ENCODE measurements around the gene TENM4. TPM values are rescaled to one million over a fixed set of nuclear protein-coding genes. Genes with fewer than 3 reads are reported as not detected.
A peak's percentile ranks its signal among the peaks of the same experiment; 100 is the strongest.

TENM4 gene
- total RNA-seq, 1 donor from 2014 or later, result 117 TPM

- Mint-ChIP-seq H3K36me3 (ENCODE audit: insufficient read depth) (no peaks in the 10 kb centered on the region), H3K4me1 (ENCODE audit: low read depth) (no peaks in the 10 kb centered on the region), H3K4me3 (ENCODE audit: low read depth) (no peak overlapping the region), H3K27ac (no peak overlapping the region), H3K9me3 (ENCODE audit: low read depth) (peaks cover 6% of the 10 kb centered on the region), H3K27me3 (peaks cover 11% of the 10 kb centered on the region)
- TF ChIP-seq CTCF (IDR thresholded peaks at IDR 0.05; ENCODE audit: unreplicated experiment), result no peak
- no peak for DNase-seq (ENCODE audit: low spot score, unreplicated experiment)
Observed at GRCh38 chr11:79449040-79449439, 8.2 kb upstream of the TENM4 start.

- H3K27ac Mint-ChIP-seq, result no peak overlapping the region
- H3K36me3 Mint-ChIP-seq (ENCODE audit: insufficient read depth), result no peaks in the 10 kb centered on the region
- TF ChIP-seq CTCF (IDR thresholded peaks at IDR 0.05; ENCODE audit: unreplicated experiment), result no peak
- H3K27me3 Mint-ChIP-seq, result peaks cover 19% of the 10 kb centered on the region
- no peak overlapping the region for H3K4me3 Mint-ChIP-seq (ENCODE audit: low read depth)
- DNase-seq (ENCODE audit: low spot score, unreplicated experiment), result no peak
- no peaks in the 10 kb centered on the region for H3K4me1 Mint-ChIP-seq (ENCODE audit: low read depth)
- peaks cover 6% of the 10 kb centered on the region for H3K9me3 Mint-ChIP-seq (ENCODE audit: low read depth)
Observed at GRCh38 chr11:79447038-79447786, 6.4 kb upstream of the TENM4 start.

- TF ChIP-seq CTCF (IDR thresholded peaks at IDR 0.05; ENCODE audit: unreplicated experiment), result no peak
- no peak for DNase-seq (ENCODE audit: low spot score, unreplicated experiment)
- Mint-ChIP-seq H3K9me3 (ENCODE audit: low read depth) (no peaks in the 10 kb centered on the region), H3K27ac (no peak overlapping the region), H3K4me3 (ENCODE audit: low read depth) (no peak overlapping the region), H3K36me3 (ENCODE audit: insufficient read depth) (no peaks in the 10 kb centered on the region), H3K27me3 (peaks cover 29% of the 10 kb centered on the region), H3K4me1 (ENCODE audit: low read depth) (peaks cover 6% of the 10 kb centered on the region)
Observed at GRCh38 chr11:79444923-79445322, 4.1 kb upstream of the TENM4 start.

- peak overlapping the region; percentile 90 for H3K4me3 Mint-ChIP-seq (ENCODE audit: low read depth)
- peak overlapping the region; percentile 83 for H3K27ac Mint-ChIP-seq
Observed at GRCh38 chr11:79441461-79441875, 638 bp upstream of the TENM4 start.

More at GRCh38 chr11:79441461-79441875, 638 bp upstream of the TENM4 start:
- DNase-seq (ENCODE audit: low spot score, unreplicated experiment), result no peak
- Mint-ChIP-seq H3K36me3 (ENCODE audit: insufficient read depth) (no peaks in the 10 kb centered on the region), H3K27me3 (peaks cover 25% of the 10 kb centered on the region), H3K9me3 (ENCODE audit: low read depth) (no peaks in the 10 kb centered on the region), H3K4me1 (ENCODE audit: low read depth) (peaks cover 22% of the 10 kb centered on the region)
- no peak for TF ChIP-seq CTCF (IDR thresholded peaks at IDR 0.05; ENCODE audit: unreplicated experiment)

Measured in progenitor cell of endocrine pancreas (in vitro differentiated cells).